ENCODE data around the gene NHERF1.

Gene NHERF1

DNA sequence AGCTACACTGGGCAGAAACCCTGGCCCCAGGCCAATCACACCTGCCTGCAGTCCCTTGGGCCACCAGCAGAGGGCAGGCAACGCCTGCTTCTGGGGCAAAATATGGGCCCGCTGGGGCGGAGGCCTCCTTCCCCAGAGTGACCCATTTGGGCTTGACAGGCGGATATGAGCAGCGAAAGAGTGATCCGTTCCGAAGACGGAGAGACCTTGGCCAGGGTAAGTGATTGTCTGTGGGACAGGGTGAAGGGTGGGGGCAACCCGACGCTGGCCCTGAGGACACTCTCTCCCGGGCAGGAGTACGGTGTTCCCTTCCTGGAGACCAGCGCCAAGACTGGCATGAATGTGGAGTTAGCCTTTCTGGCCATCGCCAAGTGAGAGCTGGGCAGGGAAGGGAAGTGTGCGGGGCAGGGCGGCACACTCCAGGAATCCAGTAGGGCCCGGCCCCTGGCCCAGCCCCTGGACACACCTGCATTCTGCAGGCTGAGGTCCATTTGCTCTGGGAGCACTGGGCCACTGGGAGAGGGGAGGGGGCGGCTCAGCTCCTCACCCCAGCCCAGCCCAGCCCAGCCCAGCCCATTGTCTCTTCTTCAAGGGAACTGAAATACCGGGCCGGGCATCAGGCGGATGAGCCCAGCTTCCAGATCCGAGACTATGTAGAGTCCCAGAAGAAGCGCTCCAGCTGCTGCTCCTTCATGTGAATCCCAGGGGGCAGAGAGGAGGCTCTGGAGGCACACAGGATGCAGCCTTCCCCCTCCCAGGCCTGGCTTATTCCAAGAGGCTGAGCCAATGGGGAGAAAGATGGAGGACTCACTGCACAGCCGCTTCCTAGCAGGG is 3.5 kb upstream of the NHERF1 start:
- DNase-seq, result peak; percentile 33 to 97 (median 88)
- intact Hi-C loops (cut with DNase I), result loop anchor here (2.0 kb wide), 2 partner anchors 26 to 120 kb away; no protein-coding TSS in a partner anchor

GRCh38 chr17:74745548-74746177 is 2.8 kb upstream of the NHERF1 start:
- no peak for DNase-seq
- intact Hi-C loops (cut with DNase I), result loop anchor here (2.0 kb wide), 2 partner anchors 25 to 119 kb away; no protein-coding TSS in a partner anchor

DNA sequence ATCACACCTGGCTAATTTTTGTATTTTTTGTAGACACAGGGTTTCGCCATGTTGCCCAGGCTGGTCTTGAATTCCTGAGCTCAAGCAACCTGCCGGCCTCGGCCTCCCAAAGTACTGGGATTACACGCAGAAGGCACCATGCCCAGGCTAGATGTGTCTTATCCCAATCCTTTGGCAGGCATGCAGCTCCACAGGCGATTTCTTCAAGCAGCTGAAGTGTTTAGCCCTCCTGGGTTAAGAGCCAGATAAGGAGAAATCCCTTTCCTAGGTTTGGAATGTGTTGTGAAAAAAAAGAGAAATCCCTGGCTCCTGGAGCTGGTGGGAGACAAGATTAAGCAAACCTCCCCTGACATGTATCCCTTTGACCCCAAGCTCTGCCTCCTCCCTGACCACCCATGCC is 2.1 kb upstream of the NHERF1 start:
- intact Hi-C loops (cut with DNase I), result no loop called here
- no peak for DNase-seq

- DNase-seq, result no peak
- intact Hi-C loops (cut with DNase I), result no loop called here
Measured at GRCh38 chr17:74746922-74747321, 1.5 kb upstream of the NHERF1 start.

DNA sequence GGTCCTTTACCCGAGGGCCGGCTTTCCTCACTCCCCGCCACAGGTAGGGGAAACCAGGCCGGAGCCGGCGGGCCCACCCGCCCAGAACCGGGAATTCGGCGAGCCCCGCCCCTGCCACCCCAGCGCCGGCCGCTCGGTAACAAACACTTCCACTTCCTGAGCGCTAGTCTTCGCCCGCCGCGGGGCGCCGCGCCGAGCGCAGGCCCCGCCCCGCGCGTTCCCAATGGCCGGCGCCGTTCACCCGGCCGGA is 224 bp upstream of the NHERF1 start:
- no peak for DNase-seq
- intact Hi-C loops (cut with DNase I), result no loop called here

GRCh38 chr17:74749279-74750038 is 1.0 kb downstream of the NHERF1 start:
- DNase-seq, result peak in 1 of 42 donors; percentile 27
- intact Hi-C loops (cut with DNase I), result no loop called here

- peak in 1 of 42 donors; percentile 25 for DNase-seq
- intact Hi-C loops (cut with DNase I), result no loop called here
Measured at GRCh38 chr17:74750039-74750326, 1.6 kb downstream of the NHERF1 start.

DNA sequence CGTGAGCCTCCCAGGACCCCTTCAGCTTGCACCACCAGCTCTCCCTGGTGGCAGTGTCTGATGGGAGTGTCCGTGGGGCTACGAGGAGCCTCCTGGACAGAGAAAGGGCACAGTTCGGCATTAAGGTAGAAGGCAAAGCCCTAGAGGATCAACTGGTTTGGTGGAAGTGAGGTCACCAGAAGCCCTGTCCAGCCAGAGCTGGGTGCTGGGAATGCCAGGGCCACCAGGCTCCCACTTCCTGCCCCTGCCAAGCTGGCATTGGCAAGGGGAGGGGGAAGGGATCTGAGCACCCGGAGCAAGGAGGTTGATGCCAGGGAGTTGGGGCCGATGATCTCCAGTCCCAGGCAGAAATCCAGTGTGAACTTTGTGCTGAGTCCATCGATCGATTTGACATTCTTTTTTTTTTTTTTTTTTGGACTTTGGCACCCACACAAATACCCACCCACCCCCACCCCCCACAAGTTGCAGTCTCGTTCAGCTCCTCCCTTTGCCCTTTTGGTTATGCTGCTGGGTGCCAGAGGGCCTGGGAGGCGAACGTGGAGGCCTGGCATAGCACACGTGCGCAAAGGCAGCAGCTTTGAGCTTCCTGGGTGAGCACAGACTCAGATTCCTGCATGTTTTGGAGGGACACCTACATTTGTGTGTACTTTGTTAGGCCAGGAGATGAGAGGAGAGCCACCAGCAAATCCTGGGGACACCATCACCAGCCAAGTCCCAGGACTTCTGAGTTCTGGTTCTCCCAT is 2.1 kb downstream of the NHERF1 start:
- peak in 36 of 42 donors; percentile 29 to 87 (median 65) for DNase-seq
- intact Hi-C loops (cut with DNase I), result no loop called here

GRCh38 chr17:74752415-74752814 is 4.0 kb downstream of the NHERF1 start:
- intact Hi-C loops (cut with DNase I), result no loop called here

GRCh38 chr17:74752822-74753401 is 4.5 kb downstream of the NHERF1 start:
- intact Hi-C loops (cut with DNase I), result no loop called here
- no peak for DNase-seq

More at GRCh38 chr17:74752415-74752814, 4.0 kb downstream of the NHERF1 start:
- no peak for DNase-seq

- DNase-seq, result no peak
- intact Hi-C loops (cut with DNase I), result no loop called here
Measured at GRCh38 chr17:74754832-74755231, 6.4 kb downstream of the NHERF1 start.

GRCh38 chr17:74755533-74755932 is 7.1 kb downstream of the NHERF1 start:
- DNase-seq, result peak in 6 of 42 donors; percentile 38 to 75 (median 54)
- intact Hi-C loops (cut with DNase I), result no loop called here

- no peak for DNase-seq
- intact Hi-C loops (cut with DNase I), result no loop called here
Measured at GRCh38 chr17:74756891-74757290, 8.5 kb downstream of the NHERF1 start.

- peak in 16 of 42 donors; percentile 36 to 76 (median 54) for DNase-seq
- intact Hi-C loops (cut with DNase I), result no loop called here
Measured at GRCh38 chr17:74757502-74757901, 9.1 kb downstream of the NHERF1 start.

- intact Hi-C loops (cut with DNase I), result no loop called here
- peak in 13 of 42 donors; percentile 29 to 77 (median 60) for DNase-seq
Measured at GRCh38 chr17:74757931-74758847, 9.8 kb downstream of the NHERF1 start.

GRCh38 chr17:74758848-74759168 is 10.4 kb downstream of the NHERF1 start:
- DNase-seq, result peak in 8 of 42 donors; percentile 49 to 76 (median 60)

DNA sequence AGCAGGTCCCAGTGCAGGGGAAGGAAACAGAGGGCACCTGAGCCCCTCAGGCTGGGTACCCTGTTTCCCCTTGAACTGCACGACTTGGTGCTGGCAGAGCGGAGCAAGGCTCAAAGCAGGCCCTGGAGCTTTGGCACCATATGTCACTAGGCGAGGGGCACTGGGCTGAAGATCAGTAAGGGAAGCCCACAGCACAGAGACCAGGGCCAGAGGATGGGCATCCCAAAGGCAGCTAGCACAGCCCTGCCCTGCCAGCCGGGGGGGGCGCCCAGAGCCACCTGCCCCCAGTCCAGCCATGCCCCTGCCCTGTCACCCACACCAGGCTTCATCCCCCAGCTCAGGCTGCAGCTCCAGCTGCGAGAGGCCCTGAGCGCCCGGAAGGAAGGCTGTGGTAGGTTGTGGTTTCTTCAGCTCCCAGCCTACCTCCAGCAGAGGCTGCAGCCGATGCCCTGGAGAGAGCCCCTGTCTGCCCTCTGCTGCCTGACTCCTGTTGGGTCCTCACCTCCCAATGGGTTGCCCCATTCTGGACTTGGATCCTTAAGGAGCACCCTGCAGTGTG is 10.9 kb downstream of the NHERF1 start:
- intact Hi-C loops (cut with DNase I), result no loop called here

More at GRCh38 chr17:74758848-74759168, 10.4 kb downstream of the NHERF1 start:
- intact Hi-C loops (cut with DNase I), result no loop called here

GRCh38 chr17:74759941-74760340 is 11.5 kb downstream of the NHERF1 start:
- intact Hi-C loops (cut with DNase I), result no loop called here
- no peak for DNase-seq

More for the DNA sequence above, 10.9 kb downstream of the NHERF1 start:
- DNase-seq, result no peak
